Inflammatory macrophage treated with lipopolysaccharide for 1 hour (primary cell): ENCODE data around the gene MAPK12.

Experiments
- DNase-seq, 2 donors: peaks; one replicate each; pipeline ENCODE4 v3.0.0-alpha.2; 2020 to 2022

The MAPK12 gene

DNA sequence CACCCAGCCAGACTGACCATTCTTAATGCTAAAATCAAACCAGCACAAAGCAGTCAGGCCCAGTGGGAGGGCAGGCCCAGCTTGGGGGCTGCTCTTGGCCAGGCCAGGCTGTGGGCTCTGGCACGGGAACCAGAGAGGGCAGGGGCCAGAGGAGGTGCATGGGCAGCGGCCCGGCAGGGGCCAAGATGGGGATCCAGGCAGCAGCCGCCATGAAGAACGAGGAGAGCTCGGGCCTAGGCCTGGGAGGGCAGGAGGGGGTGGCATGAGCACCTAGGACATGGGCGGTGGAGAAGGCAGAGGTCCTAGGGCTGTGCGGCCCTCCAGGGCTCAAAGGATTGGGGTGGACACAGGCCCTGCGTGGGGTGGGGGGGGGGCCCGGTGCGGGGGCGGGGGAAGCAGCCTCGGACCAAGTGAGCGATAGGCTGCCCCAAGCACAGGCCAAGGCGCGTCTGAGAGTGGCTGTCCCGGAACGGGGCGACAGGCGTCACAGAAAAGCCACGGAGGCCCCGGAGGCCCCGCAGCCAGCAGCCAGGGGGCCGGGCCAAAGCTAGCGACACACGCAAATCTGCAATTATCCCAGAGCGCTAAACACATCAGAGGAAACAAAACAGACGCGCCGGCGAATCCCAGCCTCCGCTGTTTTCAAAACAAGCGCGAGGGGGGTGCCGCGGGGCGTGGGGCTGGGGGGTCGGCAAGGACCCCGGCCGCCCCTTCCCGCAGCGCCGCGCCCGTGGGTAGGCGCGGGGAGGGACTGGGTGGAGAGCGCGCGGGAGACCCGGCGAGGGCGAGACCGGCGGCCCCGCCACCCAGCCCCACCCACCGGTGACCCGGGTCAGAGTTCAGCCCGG, 37.7 kb upstream of the MAPK12 start:
- no peak for DNase-seq

DNA sequence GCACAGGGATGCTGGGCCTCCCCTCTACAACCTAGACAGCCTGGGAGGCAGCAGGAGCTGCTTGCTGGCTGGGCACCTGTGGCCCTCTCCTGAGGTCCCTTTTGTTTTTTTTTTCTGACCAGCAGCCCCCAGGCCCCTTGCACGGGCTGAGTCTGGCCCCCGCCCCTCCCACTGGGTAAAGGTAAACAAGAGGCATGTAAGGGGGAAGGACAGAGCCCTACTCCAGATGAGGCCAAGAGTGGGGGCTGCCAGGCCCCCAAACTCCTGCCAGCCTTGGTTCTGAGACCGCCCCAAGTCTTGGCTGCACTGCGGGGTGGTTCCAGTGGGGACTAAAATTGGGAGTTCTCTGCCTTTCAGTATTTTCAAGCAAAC, 36.8 kb upstream of the MAPK12 start:
- no peak for DNase-seq

DNA sequence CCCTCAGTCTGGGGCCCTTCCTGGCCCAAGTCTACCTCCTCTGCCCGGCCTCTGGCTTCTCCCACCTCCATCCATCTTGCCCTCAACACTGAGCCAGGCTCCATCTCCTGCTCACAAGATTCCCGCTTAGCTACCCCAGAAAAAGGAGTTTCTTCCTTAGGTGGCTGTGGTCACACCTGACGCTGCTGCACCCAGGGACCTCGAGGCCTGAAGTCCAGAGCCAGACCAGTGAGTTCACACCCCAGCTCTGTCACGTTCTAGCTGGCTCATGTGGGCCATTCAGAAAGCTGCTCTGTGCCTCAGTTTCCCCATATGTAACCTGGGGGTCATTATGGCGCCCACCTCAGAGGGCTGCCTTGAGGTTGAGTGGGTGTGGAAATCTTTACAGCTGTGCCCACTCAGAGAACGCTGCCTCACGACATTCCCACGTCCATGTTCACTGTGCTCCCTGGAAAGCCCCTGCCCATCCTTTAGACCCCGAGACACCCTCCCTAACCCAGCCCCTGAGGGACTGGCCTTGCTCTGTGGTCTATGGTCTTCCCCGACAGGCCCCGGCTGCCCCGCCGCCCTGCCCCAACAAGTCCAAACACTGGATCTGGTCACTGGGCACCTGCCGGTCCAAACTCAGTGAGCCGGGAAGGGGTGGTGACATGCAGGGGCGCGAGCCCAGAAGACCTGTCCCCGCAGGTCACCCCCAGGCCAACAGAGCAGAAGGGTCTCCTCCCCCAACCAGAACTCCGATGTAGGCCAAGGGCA, 36.2 kb upstream of the MAPK12 start:
- no peak for DNase-seq

DNA sequence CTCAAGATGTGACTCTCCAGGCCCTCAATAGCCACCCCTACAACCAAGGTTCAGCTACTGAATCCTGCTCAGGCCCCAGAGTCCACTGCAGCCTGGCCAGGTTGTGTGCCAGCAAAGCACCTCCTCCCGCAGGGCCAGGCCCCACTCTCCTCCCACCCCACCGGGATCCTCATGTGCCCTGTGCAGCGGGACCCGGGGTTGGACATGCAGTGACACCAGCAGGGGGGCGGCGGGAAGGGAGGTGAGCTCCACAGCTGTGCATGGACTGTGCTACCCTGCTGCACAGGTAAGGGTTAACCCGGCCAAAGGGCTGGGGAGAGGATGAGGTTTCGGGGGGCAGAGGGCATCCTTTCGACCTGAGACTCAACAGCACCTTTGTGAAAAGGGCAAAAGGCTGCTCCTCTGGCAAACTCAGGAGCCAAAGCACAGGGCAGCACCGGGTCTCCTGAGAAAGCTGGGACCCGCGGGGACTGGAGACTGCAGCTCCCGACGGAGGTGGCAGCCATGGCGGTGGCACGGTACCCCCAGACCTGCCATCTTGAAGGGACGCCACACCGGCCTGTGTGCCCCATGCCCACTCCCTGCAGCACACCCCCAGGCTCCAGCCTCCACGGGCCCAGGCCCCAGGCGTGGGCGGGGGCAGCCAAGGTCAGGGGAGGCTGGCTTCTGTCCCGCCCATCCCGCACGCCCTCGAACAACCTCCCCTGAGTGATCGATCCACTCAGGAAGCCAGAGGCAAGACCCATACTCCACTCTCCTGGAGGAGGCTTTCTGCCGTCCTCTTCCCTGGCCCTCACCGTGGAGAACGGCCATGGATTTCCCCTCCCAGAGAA, 35.4 kb upstream of the MAPK12 start:
- no peak for DNase-seq

DNA sequence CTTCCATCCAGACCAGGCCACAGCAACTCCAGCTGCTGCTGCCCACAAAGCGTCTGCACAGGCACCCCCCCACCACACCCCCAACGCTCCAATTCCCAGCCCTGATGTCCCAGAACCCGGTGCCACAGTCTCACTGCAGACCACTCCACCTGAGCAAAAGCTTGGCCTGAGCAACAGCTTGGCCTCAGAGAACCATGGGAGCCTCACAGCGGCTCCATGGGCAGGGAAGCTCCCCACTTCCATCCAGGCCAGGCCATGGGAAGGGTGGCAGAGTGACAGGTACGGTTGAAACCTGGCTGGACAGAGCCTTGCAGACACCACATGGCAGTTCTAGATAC, 32.8 kb upstream of the MAPK12 start:
- DNase-seq, result no peak

DNA sequence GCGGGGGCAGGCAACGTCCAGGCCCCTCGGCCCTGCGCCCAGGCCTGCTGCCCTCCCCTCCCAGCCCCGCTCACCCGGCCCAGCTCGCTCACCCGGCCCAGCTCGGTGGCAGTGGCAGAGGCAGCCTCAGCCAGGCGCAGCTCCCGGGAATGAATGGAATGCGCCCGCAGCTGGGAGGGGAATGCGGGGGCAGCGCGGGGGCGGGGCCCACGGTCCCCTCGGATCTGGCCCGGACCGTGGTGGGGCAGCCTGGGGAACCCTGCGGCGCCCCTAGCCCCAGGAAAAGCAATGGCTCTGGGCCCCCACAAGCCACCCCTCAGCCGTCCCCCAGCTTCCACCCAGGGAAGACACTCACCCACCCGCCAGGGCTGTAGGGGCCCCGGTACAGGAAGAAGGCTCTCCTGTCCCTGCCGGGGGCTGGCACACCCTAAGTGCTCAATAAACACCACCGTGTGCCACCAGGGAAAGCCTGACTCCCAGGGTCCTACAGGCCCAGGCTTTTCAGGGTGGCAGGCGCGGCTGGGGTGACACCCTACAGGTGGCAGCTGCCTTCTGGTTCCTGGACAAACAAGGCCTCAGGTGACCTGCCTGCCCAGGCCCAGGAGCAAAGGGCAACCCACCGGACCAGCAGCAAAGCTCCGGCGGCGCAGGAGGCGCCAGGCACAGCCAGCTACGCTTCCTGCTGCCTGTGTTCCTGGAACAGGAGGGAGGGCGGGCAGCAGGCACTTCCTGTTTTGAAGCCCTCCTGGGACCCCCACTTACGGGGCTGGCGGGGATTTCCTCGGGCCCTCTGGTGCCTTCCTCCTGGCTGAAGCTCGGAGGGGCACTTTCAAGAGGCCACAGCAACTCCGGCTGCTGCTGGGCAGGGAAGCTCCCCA, 32.2 kb upstream of the MAPK12 start:
- no peak for DNase-seq

DNA sequence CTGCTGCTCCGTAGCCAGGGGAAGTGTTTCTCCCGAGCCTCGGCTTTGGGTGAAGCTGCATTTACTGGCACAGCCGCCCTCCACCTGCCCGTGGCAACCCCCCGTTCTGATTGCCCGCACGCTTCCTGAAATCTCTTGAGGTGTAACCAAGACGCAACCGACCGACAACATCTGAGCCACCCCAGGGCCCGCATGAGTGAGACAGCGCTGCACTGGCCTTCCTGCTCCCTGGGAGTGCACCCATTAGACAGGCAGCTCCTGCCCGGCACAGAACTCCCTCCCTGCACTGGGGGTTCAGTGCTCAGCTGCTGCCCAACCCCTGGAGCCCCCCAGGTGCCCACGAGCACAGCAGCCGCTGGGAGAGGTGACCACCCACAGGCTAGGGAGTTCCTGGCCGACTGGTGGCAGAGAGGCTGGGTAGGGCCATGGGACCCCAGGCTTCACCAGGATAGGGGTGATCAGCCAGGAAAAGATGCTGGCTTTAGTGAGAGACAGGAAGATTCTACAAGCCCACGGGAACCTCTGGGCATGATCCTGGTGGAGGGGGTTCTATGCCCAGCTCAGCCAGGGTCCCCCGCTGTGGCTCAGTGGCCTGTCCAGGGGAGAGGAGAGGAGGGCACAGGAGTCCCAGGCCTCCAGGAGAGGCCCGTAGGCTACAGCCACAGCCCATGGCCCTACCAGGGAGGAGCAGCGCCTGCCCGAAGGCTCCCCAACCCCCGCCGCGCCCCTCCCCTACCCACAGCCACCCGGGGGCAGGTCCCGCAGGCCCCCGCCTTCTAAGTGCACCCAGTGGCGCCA, 31.4 kb upstream of the MAPK12 start:
- no peak for DNase-seq

DNA sequence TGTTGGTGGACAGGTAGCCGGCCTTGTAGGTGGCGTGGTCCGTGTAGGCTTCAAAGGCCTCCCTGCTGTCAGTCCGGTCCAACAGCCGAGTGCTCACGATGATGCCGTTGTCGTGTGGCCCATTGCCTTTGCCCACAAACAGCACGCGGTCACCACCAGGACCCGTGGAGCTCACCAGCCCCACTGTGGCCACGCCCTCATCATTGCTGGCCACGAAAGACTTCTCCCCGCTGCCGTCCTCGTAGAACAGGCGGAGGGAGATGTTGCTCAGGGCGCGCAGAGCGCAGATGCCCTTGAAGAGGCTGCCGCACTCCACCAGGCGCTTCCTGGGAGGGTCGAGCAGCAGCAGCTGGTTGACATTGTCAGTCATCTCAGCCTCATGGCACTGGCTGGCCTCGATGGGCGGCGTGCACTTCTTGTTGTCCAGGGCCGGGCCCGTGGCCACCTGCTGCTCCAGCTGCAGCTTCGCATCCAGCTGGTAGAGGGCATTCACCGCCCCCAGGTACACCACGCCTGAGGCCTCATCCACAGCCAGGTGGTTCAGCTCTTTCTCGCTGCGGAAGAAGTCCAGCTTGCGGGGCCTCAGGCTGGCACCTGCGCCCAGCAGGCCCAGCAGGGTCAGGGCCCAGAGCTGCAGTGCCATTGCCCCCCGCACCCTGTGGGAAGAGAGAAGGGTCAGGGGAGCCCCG, 28.6 kb upstream of the MAPK12 start:
- DNase-seq, result no peak

DNA sequence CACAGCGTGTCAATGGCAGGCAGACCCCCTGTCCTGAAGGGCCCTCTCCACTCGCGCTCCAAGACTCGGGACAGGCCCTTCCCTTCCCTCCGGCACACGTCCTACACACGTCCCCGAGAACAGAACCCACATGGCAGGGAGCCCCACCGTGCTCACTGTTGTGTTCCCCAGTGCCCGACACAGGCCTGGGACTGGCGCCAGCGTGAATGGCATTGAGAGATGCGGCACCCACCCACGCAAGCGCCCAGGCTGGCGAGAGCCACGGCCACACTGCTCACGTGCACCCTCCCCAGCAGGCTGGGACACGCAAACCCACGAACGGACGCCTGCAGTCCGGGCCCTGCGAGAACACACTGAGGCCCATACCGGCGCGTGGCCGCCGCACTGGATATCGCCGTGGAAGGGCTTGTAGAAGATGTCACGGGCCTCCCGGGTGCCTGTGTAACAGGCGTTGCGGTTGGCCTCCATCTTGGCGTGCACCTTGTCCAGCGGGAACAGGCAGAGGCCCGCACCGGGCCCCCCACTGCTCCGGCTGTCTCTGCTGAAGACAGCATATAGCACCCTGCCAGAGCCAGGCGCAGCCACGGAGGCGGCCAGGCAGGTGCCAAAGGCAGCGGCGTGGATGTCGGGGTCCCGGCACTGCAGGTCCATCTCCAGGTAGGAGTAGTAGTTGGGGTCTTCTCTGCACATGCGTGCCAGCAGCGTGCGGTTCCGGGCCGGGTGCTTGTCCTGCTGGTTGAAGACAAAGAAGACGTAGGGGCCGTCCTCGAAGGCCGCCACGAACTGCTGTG, 27.9 kb upstream of the MAPK12 start:
- no peak for DNase-seq

DNA sequence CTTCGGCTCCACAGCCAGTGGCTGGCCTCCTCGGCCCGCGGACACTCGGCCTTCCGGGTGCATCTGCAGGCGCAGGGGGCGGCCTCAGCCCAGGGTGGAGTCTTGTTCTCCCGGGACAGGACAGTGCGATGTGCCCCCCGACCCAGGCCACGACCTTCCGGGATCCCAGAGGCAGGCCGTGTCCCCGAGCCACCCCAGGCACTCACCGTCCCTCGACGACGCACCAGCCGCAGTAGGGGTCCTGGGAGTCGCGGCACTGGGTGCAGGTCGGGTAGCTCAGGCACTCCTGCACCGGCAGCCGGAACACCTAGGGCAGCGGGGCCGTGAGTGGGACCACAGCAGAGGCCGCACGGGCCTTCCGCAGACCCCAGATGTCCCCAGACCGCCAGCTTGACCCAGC, 26.2 kb upstream of the MAPK12 start:
- no peak for DNase-seq

DNA sequence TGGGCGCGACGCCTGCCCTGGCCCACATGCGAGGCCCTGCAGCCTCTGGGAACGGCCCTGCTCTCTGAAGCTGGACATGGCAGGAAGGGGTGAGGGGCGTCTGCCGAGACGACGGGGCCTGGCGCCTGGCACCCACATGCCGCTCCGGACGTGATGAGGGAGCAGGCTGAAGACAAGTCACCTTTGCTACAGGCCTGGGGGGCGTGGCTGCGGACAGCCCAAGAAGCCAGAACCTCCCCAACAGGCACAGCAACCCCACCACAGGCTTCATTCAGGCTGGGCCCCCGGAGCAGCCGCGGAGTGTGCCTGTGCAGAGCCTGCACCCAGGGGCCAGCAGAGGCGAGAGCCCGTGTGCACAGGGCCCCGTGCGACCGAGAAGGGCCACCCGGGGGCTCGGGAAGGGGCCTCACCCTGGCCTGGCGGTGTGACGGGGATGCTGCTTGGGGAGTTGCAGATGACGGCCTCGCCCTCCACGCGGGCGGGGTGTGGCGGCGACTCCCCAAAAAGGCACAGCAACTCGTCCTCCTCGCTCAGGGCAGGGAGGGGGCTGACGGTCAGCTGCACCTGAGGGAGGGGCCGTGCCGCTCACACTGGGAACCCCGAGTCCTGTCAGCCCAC, 25.3 kb upstream of the MAPK12 start:
- DNase-seq, result no peak

DNA sequence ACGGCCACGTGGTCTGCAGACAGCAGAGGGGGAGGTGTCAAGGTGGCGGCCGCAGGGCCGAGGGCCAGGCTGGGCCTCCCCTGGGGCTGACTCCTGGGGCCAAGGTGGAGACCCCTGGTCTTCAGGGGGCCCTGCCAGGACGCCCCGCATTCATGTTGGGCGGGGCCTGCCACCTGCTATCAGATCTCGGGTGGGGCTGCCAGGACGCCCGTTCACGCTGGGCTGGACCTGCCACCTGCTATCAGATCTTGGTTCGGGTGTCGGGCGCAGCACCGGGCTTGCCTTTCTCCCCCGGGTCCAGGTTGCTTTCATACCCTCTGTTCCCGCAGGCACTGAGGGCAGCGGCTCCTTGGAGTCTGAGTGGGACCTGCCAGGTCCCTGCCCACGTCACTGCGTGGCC, 24.8 kb upstream of the MAPK12 start:
- no peak for DNase-seq

DNA sequence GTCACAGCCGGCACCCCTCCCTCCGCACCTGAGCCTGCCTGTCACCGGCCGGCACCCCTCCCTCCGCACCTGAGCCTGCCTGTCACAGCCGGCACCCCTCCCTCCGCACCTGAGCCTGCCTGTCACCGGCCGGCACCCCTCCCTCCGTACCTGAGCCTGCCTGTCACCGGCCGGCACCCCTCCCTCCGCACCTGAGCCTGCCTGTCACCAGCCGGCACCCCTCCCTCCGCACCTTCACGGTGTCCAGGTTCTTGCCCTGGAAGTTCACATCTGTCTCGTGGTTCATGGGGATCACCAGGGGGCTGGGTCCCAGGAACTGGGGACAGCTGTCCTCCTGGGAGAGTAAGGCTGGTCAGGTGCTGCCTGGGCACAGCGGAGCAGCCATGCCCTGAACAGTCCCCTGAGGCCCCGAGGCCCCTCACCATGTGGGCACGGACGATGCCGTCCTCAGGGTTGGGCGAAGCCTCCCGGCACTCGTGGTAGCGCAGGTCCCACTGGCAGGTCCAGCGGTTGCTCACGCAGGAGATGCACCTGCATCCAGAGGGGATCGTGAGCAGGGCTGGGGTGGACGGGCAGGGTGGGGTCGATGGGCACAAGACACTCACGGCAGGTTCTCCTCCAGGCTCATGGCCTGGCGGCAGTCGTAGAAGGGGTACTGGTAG, 24.2 kb upstream of the MAPK12 start:
- no peak for DNase-seq

DNA sequence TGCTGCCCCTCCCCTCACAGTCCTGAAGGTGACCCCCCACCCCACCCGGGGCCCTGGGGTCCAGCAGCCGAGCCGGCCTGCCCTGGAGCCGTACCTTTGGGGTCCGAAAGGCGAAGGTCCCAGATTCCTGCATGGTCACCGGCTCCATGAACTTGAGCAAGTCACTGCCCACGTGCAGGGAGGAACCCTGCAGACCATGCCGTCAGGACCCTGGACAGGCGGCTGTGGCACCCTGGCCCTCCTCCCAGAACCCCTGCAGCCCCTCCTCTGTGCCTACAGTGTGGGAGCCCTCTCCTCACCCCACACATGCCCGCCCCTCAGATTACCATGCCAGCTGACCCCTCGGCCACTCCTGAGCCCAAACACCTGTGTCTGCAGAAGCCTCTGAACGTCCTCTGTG, 23.0 kb upstream of the MAPK12 start:
- DNase-seq, result no peak

DNA sequence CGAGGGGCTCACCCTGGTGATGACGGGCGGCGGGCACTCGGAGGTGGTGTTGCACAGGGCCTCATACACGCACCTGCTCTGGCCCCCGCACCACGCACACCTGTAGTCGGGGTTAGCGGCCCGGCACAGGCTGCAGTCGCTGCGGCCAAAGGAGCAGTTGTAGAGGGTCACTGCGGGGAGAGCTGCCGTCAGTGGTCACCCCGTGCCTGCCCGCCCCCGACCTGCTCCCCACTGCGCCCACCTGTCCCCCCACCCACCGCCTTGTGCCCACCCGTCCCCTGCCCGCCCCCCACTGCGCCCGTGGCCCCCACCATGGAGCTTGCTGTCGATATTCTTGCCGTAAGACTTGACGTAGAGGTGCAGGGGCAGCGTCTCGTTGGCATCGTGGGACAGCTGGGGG, 22.3 kb upstream of the MAPK12 start:
- DNase-seq, result no peak

DNA sequence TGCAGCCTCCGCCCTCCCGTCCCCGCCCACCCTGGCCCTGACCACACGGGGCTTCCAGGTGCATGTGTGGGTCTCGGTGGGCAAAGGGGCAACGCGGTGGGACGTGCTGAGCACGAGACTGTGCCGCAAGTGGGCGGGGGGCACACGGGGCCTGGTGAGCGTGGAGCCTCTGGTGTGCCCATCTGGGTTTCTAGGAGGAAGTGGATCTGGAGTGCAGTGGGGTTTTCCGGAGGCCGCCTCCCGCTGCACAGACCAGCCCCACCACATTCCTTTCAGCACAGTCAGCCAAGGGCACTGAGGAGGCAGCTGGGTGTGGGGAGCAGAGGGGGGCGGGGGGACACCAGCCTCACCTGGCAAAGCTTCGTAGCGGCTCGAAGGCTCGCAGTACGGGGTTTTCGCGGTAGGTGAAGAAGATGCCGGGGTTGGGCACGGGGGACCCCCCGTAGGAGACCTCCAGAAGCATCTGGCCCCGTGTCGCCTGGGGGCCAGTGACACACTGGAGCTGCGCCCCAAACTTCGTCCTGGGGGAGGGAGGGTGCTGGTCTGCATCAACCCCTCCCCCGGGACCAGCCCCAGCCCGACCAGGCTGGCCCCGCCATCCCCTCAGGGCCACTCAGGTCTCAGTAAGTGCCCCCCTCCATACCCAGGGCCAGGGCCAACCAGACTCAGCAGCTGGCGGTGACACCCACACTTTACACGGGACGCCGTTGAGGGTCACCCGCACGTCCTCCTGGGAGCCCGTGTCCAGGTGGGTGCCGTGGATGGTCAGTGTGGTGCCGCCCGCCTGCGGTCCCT, 21.1 kb upstream of the MAPK12 start:
- DNase-seq, result no peak

DNA sequence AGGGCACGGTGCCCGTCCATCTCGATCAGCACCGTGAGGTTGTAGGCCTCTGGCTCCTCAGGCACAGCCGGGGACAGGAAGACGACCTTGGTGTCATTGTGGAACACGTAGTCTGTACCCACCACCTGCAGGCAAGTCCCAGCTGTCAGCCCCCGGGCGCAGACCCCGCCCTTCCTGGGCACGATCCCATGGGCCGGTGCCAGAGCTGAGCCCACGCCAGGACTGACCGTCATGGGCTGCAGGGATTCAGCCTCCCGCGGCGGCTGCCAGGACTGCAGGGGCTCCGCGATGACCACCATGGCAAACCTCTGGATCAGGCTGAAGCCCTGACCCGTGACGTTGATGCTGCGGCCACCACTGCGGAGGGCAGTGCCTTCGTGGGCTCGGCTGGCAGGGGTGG, 20.5 kb upstream of the MAPK12 start:
- DNase-seq, result no peak

DNA sequence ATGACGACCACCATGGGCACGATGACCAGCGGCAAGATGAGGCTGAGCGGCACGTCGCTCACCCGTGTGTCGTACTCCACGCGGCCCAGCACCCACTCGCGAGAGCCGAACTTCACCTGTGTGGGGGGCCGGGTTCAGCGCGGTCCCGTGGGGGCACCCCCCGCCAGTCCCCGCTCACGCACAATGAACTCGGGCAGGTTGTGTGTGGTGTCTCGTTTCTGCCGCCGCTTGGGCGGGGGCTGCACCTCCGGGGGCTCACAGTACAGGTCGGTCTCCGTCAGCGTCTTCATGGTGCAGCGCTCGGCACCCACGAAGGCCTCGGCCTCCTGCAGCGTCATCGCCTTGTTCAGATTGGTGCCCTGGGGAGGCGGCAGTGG, 19.9 kb upstream of the MAPK12 start:
- no peak for DNase-seq
